K562 (cell line): Measurements from ENCODE around the gene MFSD12. TPM values are rescaled to one million over a fixed set of nuclear protein-coding genes. Genes with fewer than 3 reads are reported as not detected.

Source experiments
- BACH1 ChIP-seq: fragments of 200-800 bp; sonication (Bioruptor generic); IDR thresholded peaks from 2 replicates; pipeline ENCODE4 v1.6.1; 2016; ENCODE audit warnings: missing genetic modification characterization, missing compliant biosample characterization
- GTF2E2 ChIP-seq: fragments of 200-800 bp; sonication (Bioruptor generic); IDR thresholded peaks from 2 replicates; pipeline ENCODE4 v1.6.1; 2016; ENCODE audit warnings: missing genetic modification characterization, missing compliant biosample characterization
- NEUROD1 ChIP-seq: fragments of 150-350 bp; IDR thresholded peaks from 2 replicates; pipeline ENCODE4 v1.6.1; 2014; ENCODE audit warnings: borderline replicate concordance, low read length, low read depth; ENCODE audit not compliant: partially characterized antibody
- NFXL1 ChIP-seq: fragments of 450-650 bp; formaldehyde crosslinking; IDR thresholded peaks from 2 replicates; pipeline ENCODE4 v1.4.0; 2021; ENCODE audit warnings: mild to moderate bottlenecking
- RBFOX2 ChIP-seq: fragments of 200-400 bp; formaldehyde crosslinking; IDR thresholded peaks from 2 replicates; pipeline ENCODE4 v1.6.1; 2017; ENCODE audit warnings: low read depth, mild to moderate bottlenecking, low read length, moderate library complexity
- TAF9B ChIP-seq: fragments of 450-650 bp; IDR thresholded peaks from 2 replicates; pipeline ENCODE4 v1.6.1; 2018; ENCODE audit warnings: mild to moderate bottlenecking; ENCODE audit not compliant: partially characterized antibody
- TEAD4 ChIP-seq, 2 experiments: sonication (generic) in 1 of 2; formaldehyde crosslinking in 1 of 2; IDR thresholded peaks; 2 replicates each; pipeline versions ENCODE4 v1.6.1 to v1.8.0; 2012 to 2022; ENCODE audit warnings: borderline replicate concordance in 1 of 2, inconsistent platforms in 1 of 2, low read length in 1 of 2, mild to moderate bottlenecking in 1 of 2, missing genetic modification reagents in 1 of 2
- USF1 ChIP-seq: sonication (generic); formaldehyde crosslinking; IDR thresholded peaks from 2 replicates; pipeline ENCODE4 v1.9.0; 2022; ENCODE audit warnings: mild to moderate bottlenecking, missing genetic modification reagents
- ZBTB11 ChIP-seq, 3 experiments: fragments of 200-800 bp in 1 of 3; fragments of 250-450 bp in 1 of 3; fragments of 450-650 bp in 1 of 3; sonication (Bioruptor Pico) in 1 of 3; sonication (Bioruptor generic) in 1 of 3; formaldehyde crosslinking in 1 of 3; IDR thresholded peaks; 2 replicates each; pipeline versions ENCODE4 v1.6.1 to v1.8.0; 2016 to 2022; ENCODE audit warnings: mild to moderate bottlenecking in 2 of 3, missing genetic modification characterization in 2 of 3, missing compliant biosample characterization in 1 of 3, moderate library complexity in 1 of 3
- ZNF830 ChIP-seq: fragments of 250-450 bp; sonication (Bioruptor Pico); IDR thresholded peaks from 2 replicates; pipeline ENCODE4 v1.5.0; 2021; ENCODE audit warnings: mild to moderate bottlenecking
- polyA plus RNA-seq, 8 experiments: library from polyadenylated mRNA; depleted of rRNA in 4 of 8; stranded (reverse) in 5 of 8; unstranded in 3 of 8; fragments of >200 nt; fragmentation: Nextera tagmentation in 2 of 8; fragmentation: Illumina TruSeq in 1 of 8; extraction: Ambion mirVana in 2 of 8; extraction: Trizol in 1 of 8; gene quantifications; 2 replicates each; pipeline versions ENCODE4 v1.2.1 to v1.2.3, GENCODE V29; 2011 to 2014; ENCODE audit warnings: inconsistent platforms in 1 of 8, missing spikeins in 1 of 8
- total RNA-seq, 7 experiments: library from RNA; depleted of rRNA in 6 of 7; stranded (reverse); fragments of >200 nt in 6 of 7; fragmentation: Illumina TruSeq in 2 of 7; extraction: Trizol in 2 of 7; gene quantifications; 2 replicates each; pipeline versions ENCODE4 v1.2.1 to v1.2.3, GENCODE V29; 2011 to 2021; ENCODE audit warnings: low replicate concordance in 1 of 7

Gene MFSD12
- total and polyA plus RNA-seq, 9 of the 15 experiments (the other 6 are each of a cell fraction or from before 2014, with no cell fraction given), result 0.69 to 112 (median 31.8) TPM

GRCh38 chr19:3604987-3605343 is 47.6 kb upstream of the MFSD12 start (continued):
- TF ChIP-seq ZBTB11 (CRISPR knock-in tag; IDR thresholded peaks at IDR 0.05), result no peak
- TF ChIP-seq TAF9B, result no peak
- TF ChIP-seq NFXL1 (CRISPR knock-in tag), result no peak
- no peak for TF ChIP-seq GTF2E2 (tag)
- TF ChIP-seq TEAD4 (IDR thresholded peaks at IDR 0.05; ENCODE audit: low read length), result no peak
- TF ChIP-seq TEAD4 (CRISPR knock-in tag; IDR thresholded peaks at IDR 0.05; ENCODE audit: borderline replicate concordance), result 0 out of 2 replicates have a peak, but pooled peaks have one; percentile 27
- no peak for TF ChIP-seq NEUROD1
- TF ChIP-seq USF1 (CRISPR knock-in tag), result peak; percentile 44
- TF ChIP-seq RBFOX2, result peak; percentile 50
- no peak for TF ChIP-seq BACH1 (tag)
- no peak for TF ChIP-seq ZNF830 (CRISPR knock-in tag)
- TF ChIP-seq, all 486 proteins: peak for 10
